HG02870 (cell line): Measurements from ENCODE around the gene RFC4.
"Not testable (repeated sequence)": the region's sequence is repeated elsewhere in the genome, so short reads cannot be mapped to it uniquely, and the experiment has no call there.

Experiments used
- ATAC-seq: cut with Tn5 transposase; IDR thresholded peaks from one replicate; pipeline ENCODE4 v1.9.1; 2021; ENCODE audit warnings: mild to moderate bottlenecking, moderate library complexity; ENCODE audit not compliant: unreplicated experiment

RFC4 gene

DNA sequence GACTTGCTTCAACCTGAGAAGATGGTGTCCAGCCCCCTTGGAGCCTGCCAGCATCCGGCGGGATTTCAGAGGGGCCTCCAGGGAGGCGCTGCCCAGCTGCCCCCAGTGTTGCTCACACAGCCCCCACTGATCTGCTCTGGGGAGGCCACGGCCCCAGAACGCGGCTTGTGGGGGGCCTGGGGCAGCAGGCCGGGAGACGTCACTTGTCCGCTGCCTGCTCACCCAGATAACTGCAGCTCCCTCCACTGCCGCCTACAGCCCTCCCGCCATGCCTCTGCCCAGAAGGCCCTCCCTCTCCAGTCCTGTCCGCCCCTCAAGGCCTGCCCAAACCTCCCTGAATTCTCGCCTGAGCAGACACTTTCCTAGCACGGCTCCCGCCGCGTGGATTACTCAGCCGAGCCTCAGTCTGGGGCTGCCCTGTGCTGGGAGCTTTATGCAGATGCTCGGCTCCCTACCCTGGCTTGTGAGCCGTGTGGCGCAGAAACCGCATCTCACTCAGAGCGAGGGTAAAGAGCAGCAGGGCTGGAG lies 19.1 kb upstream of the RFC4 start:
- no peak for ATAC-seq

DNA sequence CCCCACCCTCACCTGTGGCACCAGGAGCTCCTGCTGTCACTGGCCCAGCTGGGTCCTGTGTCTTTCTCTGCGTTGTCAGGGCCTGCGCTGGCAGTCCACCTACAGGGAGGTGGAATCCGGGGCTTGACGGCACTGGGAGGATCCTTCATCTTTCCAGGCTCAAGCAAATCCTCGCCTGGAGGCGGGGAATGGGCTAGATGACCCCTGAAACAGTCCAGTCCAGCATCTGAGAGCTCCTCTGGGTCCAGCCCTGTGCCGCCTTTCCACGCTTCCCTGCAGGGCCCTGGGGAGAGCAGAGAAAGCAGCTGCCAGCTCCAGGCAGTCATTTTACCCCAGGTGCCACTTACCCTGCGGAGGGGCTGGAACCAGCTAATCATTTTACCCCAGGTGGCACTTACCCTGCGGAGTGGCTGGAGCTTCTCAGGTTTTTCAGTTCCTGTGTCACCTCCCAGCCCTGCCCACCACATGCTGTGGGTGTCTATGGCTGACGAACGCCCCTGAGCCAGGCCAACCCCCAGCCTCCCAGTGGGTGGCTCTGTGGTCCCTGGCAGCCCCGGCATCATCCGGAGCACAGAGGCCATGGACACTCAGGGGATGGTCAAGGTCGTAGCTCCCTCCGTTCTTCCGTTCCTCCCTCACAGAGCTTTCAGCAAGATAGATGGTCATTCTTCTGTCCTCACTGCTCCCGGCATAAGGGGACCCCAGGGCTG lies 18.3 kb upstream of the RFC4 start:
- ATAC-seq: no peak

DNA sequence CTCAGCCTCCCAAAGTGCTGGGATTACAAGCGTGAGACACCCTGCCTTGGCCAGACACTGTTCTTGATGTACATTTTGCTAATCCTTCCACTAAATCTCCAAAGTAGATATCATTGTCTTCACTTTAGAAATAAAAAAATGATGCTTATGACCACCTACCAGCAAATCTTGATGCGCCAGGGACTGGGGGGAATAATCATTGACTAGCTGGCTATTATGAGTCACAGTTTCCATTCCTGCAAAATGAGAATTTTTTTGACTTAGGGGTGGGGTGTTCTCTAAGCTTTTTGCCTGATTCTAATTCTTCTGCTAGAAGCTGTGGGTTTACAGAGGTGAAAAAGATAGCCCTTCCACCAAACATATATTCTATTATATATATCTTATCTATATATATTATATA lies 17.1 kb upstream of the RFC4 start:
- no peak for ATAC-seq

DNA sequence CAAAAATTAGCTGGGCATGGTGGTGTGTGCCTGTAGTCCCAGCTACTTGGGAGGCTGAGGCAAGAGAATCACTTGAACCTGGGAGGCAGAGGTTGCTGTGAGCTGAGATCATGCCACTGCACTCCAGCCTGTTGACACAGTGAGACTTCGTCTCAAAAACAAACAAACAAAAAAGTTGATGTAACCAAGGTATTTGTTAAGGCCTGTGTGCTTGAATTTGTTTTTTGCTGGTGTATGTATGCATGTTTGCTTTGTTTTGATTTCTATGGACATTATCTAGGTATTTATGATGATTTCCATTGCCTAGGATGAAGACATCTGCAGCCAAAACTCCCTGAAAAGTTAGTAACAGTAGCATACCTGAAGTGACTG lies 16.1 kb upstream of the RFC4 start:
- ATAC-seq: not testable (repeated sequence)

DNA sequence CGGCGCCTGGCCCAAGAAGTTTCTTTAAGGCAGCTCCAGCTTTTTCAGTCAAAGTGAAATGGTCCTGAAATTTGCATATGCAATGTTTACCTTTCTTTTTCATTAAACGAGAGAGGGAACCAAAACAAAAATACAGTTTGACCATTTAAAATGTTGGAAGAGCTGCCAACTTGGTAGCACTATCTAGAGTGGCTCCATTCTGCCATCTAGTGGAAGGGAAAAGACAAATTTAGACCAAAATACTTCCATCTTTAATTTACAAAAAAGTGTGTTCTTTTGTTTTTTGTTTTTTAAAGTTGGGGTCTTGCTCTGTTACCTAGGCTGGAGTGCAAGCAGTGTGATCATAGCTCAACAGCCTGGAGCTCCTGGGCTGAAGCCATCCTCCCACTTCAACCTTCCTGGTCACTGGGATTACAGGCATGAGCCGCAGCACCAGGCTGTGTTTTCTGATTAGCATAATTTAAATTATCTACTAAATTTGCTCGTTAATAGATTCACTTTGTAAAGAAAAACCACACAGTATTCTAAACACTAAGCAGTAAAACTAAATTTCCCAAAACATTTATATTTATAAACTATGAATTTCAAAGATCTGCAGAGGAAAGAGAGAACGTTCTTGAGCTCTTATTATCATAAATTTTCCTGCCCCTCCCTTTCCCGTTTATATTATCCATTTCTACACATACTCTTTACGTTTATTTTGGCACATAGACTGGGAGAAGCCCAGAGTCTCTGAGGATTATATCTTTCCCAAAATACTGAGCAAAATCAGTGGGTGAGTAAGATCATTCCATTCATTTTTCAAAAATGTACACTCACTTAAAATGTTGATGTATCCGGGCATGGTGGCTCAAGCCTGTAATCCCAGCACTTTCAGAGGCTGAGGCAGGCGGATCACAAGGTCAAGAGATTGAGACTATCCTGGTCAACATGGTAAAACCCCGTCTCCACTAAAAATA lies 15.4 kb upstream of the RFC4 start:
- ATAC-seq: no peak

DNA sequence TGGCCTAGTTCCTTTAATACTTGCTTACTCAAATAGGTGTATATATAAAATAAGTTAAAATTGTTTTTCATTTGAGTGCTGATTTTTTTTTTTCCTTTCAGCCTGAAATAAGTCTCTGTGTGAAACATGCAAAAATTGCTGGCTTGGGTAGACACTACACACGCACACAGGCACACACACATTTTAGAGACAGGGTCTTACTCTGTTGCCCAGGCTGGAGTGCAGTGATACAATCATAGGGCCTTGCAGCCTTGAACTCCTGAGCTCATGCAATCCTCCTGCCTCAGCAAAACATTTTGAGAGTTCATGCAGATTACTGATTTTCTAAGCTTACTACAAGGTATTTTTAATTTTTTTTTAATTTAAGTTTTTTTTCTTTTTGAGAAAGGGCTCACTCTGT lies 12.7 kb upstream of the RFC4 start:
- no peak for ATAC-seq

DNA sequence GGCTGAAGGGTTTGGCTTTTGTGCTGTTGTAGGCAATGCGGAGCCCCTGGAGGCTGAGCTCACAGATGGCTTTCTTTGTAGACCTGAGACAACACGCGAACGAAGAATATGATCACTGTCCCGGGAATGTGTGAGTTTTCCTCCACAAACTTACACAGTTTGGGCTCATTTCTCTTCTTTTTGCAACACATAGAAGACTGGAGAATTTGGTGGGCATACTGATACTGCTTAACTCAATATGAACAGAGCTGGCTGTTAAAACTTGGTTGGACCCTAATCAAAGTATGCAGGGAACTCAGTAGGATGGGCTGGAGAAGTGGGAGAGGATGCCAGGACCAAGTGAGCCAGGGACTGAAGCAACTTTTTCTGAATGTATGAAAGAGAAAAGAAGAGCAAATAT lies 12.2 kb upstream of the RFC4 start:
- no peak for ATAC-seq

DNA sequence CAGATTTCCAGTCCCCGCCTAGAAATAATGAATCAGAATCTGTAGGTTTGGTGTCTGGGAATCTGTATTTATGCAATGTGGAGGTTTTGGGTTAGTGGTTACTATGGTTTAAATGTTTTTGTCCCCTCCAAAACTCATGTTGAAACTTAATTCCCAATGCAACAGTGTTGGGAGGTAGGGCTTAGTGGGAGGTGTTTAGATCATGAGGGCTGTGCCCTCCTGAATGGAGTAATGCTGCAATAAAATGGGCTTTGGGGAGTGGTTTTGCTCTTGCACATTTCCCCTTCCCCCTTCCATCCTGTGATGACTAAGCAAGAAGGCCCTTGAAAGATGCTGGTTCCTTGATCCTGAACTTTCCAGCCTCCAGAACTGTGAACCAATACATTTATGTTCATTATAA lies 9.2 kb upstream of the RFC4 start:
- ATAC-seq: no peak

DNA sequence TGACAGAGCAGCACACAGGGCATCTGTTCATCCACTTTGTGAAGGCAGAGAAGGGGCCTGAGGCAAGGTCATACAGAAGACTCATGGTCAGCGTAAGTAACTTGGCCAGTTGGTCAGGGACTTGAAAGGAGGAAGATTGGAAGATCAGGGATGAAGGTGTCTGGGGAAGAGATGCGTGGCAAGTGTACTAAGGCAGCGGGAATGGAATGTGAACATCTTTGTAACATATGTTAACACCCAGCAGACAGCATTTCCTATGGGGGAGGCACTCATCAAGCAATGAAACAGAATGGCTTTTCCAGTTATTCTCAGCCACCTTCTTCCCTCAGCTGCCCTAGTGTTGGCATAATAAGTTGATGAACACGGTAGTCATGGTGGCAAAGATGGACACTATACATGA lies 7.8 kb upstream of the RFC4 start:
- no peak for ATAC-seq

DNA sequence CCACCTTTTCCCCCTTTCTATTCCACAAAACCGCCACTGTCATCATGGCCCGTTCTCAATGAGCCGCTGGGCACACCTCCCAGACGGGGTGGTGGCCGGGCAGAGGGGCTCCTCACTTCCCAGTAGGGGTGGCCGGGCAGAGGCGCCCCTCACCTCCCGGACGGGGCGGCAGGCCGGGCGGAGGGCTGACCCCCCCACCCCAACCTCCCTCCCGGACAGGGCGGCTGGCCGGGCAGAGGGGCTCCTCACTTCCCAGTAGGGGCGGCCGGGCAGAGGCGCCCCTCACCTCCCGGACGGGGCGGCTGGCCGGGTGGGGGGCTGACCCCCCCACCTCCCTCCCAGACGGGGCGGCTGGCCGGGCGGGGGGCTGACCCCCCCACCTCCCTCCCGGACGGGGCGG lies 5.0 kb upstream of the RFC4 start:
- not testable (repeated sequence) for ATAC-seq

DNA sequence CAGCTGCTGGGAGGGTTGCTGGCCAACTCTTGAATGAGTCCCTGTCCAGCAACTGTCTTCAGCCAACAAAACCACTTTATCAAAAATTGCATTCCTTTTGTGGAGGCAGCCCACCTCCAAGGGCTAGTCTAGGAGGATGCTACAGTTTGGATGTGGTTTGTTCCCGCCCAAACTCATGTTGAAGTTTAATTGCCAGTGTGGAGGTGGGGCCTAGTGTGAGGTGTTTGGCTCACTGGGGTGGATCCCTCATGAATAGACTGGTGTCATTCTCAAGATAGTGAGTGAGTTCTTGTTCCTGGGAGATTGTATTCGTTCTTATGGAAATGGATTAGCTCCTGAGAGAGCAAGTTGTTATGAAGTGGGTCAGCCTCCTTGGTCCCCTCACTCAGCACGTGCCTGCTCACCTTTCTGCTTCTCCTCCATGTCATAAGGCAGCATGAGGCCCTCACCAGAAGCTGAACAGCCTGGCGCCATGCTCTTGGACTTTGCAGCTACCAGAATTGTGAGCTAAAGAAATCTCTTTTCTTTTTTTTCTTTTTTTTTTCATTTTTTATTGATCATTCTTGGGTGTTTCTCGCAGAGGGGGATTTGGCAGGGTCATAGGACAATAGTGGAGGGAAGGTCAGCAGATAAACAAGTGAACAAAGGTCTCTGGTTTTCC lies 4.2 kb upstream of the RFC4 start:
- ATAC-seq: no peak

DNA sequence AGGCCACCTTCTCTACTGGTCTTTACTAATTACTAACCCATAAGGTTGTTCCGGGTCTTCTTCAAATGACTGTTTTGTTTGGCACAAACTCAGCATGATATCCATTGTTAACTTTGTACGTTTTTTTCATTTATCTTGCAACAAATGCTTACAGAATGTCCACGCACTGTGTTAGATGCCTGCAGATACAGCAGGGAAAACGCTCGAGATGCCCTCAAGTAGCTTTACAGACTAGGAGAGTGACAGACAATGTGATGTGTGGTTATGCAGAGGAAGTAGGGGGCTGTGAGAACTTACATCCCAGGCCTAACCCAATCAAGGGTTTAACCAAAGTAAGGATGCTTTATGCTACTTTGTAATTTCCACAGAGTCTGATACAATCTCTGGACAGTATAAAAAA lies 949 bp upstream of the RFC4 start:
- no peak for ATAC-seq

DNA sequence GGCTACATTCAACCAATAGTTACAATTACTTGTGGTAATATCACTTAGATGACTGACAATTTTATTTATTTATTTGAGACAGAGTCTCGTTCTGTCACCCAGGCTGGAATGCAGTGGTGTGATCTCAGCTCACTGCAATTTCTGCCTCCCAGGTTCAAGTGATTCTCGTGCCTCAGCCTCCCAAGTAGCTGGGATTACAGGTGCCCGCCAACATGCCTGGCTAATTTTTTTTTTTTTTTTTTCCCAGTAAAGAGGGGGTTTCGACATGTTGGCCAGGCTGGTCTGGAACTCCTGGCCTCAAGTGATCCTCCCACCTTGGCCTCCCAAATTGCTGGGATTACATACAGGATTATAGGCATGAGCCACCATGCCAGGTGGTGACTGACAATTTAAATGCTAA lies 2.8 kb downstream of the RFC4 start:
- ATAC-seq: not testable (repeated sequence)

DNA sequence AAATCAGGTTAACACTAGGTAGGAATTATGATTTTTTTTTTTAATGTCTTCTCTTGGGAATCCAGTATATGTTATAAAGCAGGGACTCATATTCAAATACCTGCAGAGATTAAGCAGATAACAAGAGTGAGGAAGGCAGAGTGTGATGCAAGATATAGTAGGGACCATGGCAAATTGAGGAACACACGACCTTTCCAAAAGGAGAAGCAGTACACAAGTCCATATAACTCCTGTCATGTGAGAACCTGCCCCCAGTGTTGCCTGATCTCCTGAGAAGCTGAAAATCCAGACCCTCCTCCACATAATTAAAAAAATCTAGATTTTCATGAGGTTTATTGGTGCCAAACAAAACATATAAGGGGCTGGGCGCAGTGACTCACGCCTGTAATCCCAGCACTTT lies 3.6 kb downstream of the RFC4 start:
- no peak for ATAC-seq

DNA sequence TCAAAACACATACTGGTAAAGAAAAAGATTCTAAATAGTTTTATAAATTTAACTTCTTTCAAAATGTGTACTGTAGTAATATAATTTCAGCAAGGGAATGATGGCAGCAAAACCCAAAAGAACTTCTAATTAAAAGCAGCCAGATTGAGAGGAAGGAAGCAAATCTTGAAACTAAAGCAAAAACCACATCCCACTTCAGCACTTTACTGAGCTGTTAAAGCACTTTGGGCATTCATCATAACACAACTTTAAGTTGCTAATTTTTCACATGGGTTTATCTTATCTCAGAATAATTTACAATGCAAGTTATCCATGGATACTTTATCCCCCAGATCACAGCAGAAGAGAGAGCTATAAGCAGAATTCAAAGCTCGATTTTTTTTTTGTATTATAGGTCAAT lies 6.0 kb downstream of the RFC4 start:
- ATAC-seq: no peak

DNA sequence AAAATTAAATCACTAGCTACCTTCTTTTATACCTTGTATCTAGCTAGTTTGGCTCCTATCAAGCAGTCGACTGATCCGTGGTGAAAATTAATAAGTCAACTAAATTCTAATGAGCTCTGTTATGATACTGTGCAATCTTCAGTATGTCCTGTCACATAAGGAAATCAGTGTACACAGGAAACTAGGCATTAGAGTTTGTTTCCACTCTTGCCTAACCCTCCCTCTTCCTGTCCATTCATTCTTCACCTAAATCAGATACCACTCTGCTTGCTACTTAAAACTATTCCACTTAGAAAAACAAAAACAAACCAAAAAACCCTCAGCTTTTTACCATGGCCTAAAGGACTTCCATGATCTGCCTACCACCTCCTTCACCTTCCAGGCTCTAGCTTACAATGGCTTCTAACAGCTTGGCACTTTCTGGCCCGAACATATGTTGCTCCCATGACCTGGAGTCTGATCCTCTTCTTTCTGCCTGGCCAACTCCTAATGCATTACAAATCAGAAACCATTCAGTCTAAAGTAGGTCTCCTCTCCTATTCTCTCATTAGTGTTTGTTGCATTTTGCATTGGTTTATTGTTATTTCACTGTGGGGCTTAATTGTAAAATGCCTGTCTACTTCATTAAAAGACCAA lies 7.9 kb downstream of the RFC4 start:
- ATAC-seq: no peak

DNA sequence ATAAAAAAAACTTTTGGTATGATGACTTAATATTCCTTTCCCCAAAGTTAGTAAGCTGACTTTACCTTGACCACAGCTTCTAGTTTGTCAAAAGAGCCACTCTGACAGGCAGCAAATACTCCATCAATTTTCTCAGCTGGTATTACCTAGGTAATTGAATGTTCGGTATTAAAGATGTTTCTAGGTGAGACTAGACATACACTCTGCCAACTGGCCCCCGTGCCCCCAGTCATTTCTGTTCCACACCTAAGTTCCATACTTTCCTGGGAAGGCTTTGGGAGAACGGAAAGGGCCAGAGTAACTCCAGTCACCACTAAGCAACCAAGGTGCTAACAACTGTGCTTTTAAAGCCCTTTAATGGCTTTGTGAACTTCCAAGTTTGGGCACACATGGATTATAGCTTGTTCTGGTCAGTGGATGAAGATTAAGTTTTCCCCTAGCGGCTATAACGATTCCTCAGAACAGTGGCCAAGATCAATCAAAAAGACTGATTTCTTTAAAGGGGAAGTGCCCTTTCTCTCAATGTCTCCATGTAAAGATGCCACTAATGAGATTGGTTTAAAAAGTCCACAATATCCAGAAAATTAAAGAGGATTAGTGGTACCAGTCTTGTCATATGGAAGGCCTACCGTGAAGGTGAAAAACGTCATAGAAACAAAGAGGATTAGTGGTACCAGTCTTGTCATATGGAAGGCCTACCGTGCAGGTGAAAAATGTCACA lies 15.9 kb downstream of the RFC4 start:
- no peak for ATAC-seq

DNA sequence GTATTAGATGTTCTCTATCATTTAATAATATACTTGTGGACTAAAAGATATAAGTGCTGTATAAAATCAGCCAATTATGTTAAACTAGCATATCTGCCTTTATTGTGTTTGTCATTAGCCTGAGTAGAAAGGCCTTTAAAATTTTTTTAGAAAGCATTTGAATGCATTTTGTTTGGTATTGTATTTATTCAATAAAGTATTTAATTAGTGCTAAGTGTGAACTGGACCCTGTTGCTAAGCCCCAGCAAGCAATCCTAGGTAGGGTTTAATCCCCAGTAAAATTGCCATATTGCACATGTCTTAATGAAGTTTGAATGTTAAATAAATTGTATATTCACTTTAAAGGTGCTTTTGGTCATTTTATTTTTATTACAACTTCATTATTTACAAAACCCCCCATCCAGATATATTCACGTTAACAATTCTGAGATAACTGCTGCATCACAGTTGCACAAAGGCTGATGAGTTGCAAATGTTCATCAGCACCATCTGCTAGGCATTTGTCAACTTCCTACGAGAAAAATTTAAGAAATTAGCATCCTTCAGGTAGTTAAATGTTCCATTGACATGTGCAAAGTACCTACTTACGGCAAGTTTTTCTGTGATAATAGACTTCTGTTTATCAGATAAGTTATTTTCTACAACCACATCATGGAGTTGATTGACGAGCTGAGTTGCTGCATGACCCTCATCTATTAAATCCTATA lies 16.6 kb downstream of the RFC4 start:
- no peak for ATAC-seq

DNA sequence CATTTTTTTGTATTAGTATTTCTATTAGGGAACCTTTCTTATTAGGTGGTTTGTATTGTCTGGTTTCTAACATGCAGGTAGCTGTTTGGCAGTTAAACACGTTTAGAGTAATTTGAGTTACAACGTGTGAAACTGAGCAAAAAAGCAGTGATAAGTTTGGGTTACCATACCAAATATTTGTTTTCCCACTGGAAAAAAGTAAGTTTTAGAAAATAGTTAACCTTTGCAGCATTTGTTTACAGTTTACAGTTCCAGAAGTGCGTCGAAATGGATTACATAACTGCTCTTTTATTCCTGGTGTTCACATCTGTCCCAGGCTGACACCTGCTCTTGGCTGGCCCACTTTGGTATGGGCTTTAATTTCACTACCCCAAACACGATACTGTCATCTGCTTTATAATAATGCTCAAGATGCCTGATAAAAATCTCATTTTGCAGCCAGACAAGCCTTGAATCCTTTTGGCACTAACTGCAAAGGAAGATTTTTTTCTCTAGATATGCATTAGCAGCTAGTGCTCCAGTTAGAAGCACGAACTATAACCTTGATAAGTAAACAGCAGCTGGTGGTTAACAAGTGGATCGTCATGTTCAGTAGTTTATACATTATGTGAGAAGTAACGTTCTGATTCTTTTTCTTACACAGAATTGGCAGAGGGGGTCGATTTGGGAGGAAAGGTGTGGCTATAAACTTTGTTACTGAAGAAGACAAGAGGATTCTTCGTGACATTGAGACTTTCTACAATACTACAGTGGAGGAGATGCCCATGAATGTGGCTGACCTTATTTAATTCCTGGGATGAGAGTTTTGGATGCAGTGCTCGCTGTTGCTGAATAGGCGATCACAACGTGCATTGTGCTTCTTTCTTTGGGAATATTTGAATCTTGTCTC lies 17.6 kb downstream of the RFC4 start:
- ATAC-seq: no peak
